ENCODE data around the gene MTUS2. TPM values are rescaled to one million over a fixed set of nuclear protein-coding genes. Genes with fewer than 3 reads are reported as not detected.

Gene MTUS2
- total RNA-seq, 1 donor: 0.36 TPM

DNA sequence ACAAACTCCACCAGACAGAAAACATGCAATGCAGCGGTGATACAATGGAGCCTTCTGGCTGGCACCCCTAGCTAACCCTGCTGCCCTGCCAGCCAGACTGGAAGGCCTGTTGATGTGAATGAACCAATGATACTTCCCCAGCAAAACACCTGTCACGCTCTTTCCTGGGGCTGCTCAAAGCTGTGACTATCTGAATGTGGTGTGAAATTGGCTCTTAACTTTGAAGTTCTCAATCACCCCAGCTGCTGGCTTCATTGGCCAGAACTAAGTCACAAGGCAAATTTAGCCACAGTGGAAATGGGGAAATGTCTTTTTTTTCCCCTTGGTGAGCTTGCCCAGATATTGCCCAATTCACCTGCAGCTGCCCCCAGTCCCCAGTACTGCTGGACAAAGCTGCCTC, 628.0 kb downstream of the MTUS2 start:
- TF ChIP-seq, protein P1, sequence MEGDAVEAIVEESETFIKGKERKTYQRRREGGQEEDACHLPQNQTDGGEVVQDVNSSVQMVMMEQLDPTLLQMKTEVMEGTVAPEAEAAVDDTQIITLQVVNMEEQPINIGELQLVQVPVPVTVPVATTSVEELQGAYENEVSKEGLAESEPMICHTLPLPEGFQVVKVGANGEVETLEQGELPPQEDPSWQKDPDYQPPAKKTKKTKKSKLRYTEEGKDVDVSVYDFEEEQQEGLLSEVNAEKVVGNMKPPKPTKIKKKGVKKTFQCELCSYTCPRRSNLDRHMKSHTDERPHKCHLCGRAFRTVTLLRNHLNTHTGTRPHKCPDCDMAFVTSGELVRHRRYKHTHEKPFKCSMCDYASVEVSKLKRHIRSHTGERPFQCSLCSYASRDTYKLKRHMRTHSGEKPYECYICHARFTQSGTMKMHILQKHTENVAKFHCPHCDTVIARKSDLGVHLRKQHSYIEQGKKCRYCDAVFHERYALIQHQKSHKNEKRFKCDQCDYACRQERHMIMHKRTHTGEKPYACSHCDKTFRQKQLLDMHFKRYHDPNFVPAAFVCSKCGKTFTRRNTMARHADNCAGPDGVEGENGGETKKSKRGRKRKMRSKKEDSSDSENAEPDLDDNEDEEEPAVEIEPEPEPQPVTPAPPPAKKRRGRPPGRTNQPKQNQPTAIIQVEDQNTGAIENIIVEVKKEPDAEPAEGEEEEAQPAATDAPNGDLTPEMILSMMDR (IDR thresholded peaks at IDR 0.05; ENCODE audit: insufficient read depth, low read length): no peak
- DNase-seq (ENCODE audit: low read depth): no peak

DNA sequence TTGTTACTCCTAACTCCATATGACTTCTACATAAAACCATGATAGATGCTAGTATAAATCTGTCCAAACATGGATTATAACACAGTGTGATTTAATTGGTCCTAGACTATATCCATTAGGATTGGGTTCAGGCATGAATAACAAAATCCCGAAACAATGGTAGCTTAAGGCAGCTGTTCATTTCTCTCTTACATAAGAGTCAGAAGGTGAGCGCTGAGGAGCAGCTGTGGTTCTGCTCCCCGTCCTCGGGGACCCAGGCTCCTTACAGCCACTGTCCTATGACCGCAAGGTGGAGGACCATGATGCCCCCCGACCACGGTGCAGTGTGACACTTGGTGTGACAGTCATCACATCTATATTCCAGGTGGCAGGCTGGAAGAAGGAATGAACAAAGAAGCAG, 629.6 kb downstream of the MTUS2 start:
- DNase-seq (ENCODE audit: low read depth): no peak
- no peak overlapping the region for H3K4me3 ChIP-seq (ENCODE audit: low read depth, low read length)
- TF ChIP-seq, protein P1 (IDR thresholded peaks at IDR 0.05; ENCODE audit: insufficient read depth, low read length): no peak

More for the DNA sequence above, 628.0 kb downstream of the MTUS2 start:
- no peak overlapping the region for H3K4me3 ChIP-seq (ENCODE audit: low read depth, low read length)

DNA sequence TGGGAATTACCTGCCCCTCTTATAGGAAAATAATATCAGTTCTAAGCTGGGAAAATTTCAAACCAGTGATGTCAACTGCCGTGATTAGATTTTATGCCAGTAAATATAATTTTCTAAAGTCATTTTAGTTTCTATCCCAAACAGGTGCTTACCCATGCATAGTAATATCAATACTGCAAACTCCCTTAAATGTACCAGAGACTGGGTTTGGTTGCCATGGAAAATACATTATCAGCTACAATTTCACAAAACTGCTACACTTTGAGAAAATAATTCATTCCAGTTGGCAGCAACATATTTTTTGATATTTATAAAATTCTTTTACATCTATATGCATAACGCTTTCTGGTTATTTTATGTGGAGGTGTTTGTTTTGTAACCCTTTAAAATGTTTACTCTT, 631.8 kb downstream of the MTUS2 start:
- TF ChIP-seq, protein P1 (IDR thresholded peaks at IDR 0.05; ENCODE audit: insufficient read depth, low read length): no peak
- DNase-seq (ENCODE audit: low read depth): no peak
- no peak overlapping the region for H3K4me3 ChIP-seq (ENCODE audit: low read depth, low read length)

DNA sequence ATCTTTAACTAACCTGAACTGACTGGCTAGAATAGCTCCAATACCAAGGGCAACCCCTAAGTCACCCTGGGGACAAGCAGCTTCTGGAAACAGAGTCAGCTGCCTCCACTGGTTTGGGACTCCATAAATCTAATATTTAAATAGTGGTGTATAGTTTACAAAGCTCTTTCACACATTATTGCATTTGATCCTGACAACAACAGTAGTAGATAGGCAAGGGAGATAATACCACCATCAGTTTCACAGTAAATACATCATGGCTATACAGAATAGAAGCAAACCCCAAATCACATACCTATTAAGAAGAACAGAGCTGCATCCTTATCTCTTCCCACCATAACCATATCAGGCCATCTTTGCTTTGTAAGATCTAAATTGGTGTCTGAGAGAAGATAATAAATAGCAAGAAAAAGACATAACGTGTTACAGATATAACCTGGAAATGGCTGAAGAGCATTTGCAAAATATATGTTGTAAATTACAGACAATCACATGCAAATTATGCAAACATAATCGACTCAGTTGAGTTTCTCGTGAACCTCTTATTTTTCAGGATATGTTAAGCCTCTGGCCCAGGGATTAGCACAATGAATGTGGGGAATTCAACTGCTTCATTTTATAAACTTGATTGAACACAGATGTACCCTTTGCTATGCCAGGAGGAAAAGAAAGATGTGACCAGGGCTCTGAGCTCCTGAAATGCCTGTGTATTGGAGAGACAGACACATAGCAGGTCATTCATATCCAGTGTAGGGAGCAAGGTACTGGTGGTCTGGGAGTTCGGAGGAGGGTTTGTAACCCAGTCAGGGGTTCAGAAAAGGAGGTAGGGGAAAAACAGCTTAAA, 632.9 kb downstream of the MTUS2 start:
- TF ChIP-seq, protein P1 (IDR thresholded peaks at IDR 0.05; ENCODE audit: insufficient read depth, low read length): no peak

DNA sequence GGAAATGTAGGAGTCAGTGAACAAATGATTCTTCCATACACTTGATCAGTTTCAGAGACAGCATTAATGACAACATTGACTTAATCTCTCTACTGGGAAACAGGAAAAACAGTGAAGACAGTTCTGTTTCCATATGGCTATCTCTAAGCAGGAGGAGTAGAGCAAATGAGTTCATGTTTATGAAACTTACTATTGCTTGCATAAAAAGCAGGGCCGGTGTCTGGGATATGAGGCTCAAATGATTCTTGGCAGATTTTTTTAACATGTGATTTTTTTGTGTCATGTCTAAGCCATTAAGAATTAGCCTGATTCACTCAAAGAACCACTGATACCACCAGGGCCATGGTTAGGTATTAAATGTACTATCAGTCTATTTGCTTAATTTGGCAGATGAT, 633.5 kb downstream of the MTUS2 start:
- DNase-seq (ENCODE audit: low read depth): no peak
- H3K4me3 ChIP-seq (ENCODE audit: low read depth, low read length): no peak overlapping the region
- TF ChIP-seq, protein P1 (IDR thresholded peaks at IDR 0.05; ENCODE audit: insufficient read depth, low read length): no peak

More for the DNA sequence above, 632.9 kb downstream of the MTUS2 start:
- DNase-seq (ENCODE audit: low read depth): peak; percentile 54
- no peak overlapping the region for H3K4me3 ChIP-seq (ENCODE audit: low read depth, low read length)

DNA sequence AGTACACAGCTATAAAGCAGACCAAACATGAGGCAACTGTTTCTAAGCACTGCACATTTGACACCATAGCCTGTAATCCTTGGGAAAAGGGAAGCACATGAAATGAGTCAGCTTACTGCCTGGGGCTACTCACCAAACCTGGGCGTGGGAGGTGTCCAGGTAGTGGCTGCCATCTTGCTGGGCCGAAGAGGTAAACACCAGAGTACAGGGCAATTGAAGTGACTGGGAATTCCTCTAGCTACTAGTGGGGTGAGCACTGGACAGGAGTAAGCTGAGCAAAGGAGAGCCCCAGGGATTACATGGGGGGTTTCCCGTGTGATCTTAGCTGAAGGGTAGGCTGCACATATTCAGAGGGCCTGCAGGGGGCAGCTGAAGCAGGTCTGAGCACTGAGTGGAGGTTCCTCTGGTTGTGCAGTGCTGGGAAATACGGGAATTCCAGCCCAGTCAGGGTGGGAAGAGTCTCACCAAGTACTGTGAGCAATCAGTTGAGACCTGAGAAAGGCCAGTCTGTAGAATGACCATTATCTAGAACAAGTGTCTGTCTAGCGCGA, 634.9 kb downstream of the MTUS2 start:
- DNase-seq (ENCODE audit: low read depth): no peak
- H3K4me3 ChIP-seq (ENCODE audit: low read depth, low read length): no peak overlapping the region
- TF ChIP-seq, protein P1 (IDR thresholded peaks at IDR 0.05; ENCODE audit: insufficient read depth, low read length): peak; percentile 35

All from fibroblast of the aortic adventitia (primary cell).